ENCODE data around the gene CAMK2G. TPM values are rescaled to one million over a fixed set of nuclear protein-coding genes. Genes with fewer than 3 reads are reported as not detected.

Gene CAMK2G
- total and polyA plus RNA-seq, 9 donors = 9.8 to 42.9 (median 16.7) TPM

DNA sequence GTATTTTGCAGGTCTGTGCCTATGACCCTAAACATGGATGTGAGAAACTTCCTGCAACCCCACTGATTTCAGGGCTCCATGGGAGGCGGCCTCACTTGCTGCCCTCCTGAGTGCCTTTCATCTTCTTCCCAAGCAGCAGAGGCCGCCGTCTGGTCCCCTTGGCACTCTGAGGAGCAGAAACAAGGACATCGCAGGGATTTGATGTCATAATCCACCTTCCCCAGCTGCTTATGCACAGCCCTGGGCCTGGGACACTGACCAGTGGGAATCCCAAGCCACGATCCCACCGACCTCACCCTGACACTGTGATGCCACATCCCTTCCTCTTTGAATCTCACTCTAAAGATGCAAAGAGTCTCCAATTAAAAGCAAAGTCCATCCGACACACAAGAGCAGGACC is 7.7 kb downstream of the CAMK2G start:
- H3K4me1 ChIP-seq (ENCODE audit: insufficient read depth) = no peaks in the 10 kb centered on the region
- no peaks in the 10 kb centered on the region for H3K27me3 ChIP-seq
- H3K27ac ChIP-seq = no peak overlapping the region
- H3K4me3 ChIP-seq = no peak overlapping the region
- TF ChIP-seq, protein P1, sequence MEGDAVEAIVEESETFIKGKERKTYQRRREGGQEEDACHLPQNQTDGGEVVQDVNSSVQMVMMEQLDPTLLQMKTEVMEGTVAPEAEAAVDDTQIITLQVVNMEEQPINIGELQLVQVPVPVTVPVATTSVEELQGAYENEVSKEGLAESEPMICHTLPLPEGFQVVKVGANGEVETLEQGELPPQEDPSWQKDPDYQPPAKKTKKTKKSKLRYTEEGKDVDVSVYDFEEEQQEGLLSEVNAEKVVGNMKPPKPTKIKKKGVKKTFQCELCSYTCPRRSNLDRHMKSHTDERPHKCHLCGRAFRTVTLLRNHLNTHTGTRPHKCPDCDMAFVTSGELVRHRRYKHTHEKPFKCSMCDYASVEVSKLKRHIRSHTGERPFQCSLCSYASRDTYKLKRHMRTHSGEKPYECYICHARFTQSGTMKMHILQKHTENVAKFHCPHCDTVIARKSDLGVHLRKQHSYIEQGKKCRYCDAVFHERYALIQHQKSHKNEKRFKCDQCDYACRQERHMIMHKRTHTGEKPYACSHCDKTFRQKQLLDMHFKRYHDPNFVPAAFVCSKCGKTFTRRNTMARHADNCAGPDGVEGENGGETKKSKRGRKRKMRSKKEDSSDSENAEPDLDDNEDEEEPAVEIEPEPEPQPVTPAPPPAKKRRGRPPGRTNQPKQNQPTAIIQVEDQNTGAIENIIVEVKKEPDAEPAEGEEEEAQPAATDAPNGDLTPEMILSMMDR (IDR thresholded peaks at IDR 0.05) = no peak
- TF ChIP-seq POLR2A (IDR thresholded peaks at IDR 0.05) (no peak), EP300 (IDR thresholded peaks at IDR 0.05) (no peak)
- H3K9me3 ChIP-seq = no peaks in the 10 kb centered on the region
- whole genome bisulfite sequencing, 3 donors = 88 to 92% (median 89%) methylated on average over 7 of the region's 7 CpGs
- no peak for DNase-seq
- no peaks in the 10 kb centered on the region for H3K36me3 ChIP-seq
- intact Hi-C loops (cut with DNase I) = no loop called here

DNA sequence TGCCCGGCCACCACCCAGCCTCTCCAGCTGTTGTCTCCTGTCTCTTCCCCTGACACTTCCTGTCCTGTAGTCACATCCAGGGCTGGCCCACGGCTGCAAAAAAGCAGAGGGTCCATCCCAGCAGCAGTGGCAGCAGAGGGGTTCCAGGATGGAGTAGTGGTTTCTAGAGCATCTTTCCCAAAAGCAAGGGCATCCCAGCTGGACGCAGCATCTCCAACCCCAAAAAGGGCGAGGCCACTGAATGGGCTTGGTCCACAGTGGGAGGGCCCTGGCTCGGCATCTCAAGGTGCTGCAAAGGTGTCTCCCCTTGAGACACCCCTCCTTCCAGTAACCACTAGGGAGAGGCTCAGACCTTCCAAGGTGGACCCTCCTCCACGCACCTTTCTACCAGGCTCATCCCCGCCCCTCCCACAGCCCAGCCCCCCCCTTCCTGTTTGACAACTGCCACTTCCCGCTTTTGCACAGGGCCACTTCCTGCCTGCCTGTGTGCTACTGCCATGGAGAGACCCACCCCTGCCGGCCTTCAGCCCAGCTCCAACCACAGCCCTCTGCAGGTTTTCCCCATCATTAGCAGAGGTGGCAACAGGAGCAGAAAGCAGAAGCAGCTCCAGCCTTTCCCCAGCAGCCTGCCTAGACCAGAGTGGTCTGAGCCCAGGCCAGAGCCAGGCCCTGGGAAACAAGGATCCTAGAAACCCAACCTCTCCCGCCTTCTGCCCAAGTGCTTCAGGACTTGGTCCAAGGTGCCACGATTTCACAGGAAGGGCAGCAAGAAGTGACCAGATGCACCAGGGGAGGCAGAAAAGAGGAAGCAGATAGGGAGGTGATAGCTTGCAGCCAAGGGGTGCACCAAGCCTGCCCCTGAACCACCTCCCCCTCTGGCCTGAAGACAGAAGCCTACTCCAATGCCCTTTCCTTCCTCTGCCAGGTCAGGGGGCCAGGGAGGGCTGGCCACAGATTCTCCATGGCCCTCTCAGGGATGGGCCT is 8.6 kb downstream of the CAMK2G start:
- Histone ChIP-seq H3K27ac (no peak overlapping the region), H3K27me3 (no peaks in the 10 kb centered on the region), H3K36me3 (no peaks in the 10 kb centered on the region), H3K4me1 (ENCODE audit: insufficient read depth) (no peaks in the 10 kb centered on the region), H3K9me3 (no peaks in the 10 kb centered on the region), H3K4me3 (no peak overlapping the region)
- intact Hi-C loops (cut with DNase I) = no loop called here
- DNase-seq = no peak
- TF ChIP-seq POLR2A (IDR thresholded peaks at IDR 0.05) (no peak), EP300 (IDR thresholded peaks at IDR 0.05) (no peak)
- TF ChIP-seq, protein P1 (IDR thresholded peaks at IDR 0.05) = no peak
- WGBS, 3 donors = 80 to 86% (median 84%) methylated on average over 11 of the region's 11 CpGs

DNA sequence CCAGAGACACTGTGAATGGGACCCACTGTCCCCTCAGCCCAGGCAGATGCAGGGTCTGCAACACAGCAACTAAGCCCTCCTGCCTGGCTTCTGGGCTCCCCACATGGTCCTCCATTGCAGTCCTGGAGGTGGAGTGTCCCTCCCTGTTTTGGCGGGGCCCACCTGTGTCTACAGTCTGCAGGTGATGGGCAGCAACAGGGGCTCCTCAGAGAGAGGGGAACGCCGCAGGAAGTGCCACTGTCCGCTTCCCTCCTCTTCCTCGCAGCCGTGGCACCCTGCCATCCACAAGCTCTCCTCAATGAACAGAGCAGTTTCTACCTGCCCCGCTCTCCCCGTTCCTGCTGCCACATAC is 9.3 kb downstream of the CAMK2G start:
- WGBS, 3 donors = 94 to 99% (median 97%) methylated on average over 8 of the region's 8 CpGs
- Histone ChIP-seq H3K9me3 (no peaks in the 10 kb centered on the region), H3K4me1 (ENCODE audit: insufficient read depth) (no peaks in the 10 kb centered on the region), H3K36me3 (no peaks in the 10 kb centered on the region), H3K4me3 (no peak overlapping the region), H3K27ac (no peak overlapping the region), H3K27me3 (no peaks in the 10 kb centered on the region)
- no peak for DNase-seq
- TF ChIP-seq POLR2A (IDR thresholded peaks at IDR 0.05) (no peak), EP300 (IDR thresholded peaks at IDR 0.05) (no peak)
- TF ChIP-seq, protein P1 (IDR thresholded peaks at IDR 0.05) = no peak
- intact Hi-C loops (cut with DNase I) = no loop called here

DNA sequence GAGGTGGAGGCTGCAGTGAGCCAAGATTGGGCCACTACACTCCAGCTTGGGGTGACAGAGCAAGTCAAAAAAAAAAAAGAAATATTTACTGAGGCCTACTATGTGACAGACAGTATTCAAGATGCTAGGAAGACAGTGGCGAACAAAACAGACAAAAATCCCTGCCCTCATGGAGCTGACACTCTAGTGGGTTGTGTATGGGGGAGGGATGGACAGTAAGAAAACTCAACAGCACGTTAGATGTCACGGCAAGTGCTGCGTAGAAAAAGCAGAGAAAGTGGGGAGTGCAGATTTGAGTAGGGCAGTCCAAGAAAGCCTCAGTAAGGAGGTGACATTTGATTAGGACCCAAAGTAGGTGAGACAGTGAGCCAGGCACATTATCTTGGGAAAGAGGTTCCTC is 10.1 kb downstream of the CAMK2G start:
- intact Hi-C loops (cut with DNase I) = no loop called here
- no peaks in the 10 kb centered on the region for H3K9me3 ChIP-seq
- DNase-seq = no peak
- no peaks in the 10 kb centered on the region for H3K4me1 ChIP-seq (ENCODE audit: insufficient read depth)
- TF ChIP-seq, protein P1 (IDR thresholded peaks at IDR 0.05) = no peak
- TF ChIP-seq EP300 (IDR thresholded peaks at IDR 0.05) = no peak
- no peak for TF ChIP-seq POLR2A (IDR thresholded peaks at IDR 0.05)
- WGBS, 3 donors = 91 to 93% (median 93%) methylated on average over 4 of the region's 4 CpGs
- H3K4me3 ChIP-seq = no peak overlapping the region
- H3K27ac ChIP-seq = no peak overlapping the region
- H3K36me3 ChIP-seq = no peaks in the 10 kb centered on the region
- no peaks in the 10 kb centered on the region for H3K27me3 ChIP-seq

Data from ovary (tissue), 9 donors.